Glutamatergic neuron (in vitro differentiated cells): Measurements from ENCODE around the gene RASSF5. TPM values are rescaled to one million over a fixed set of nuclear protein-coding genes. Genes with fewer than 3 reads are reported as not detected.

Source experiments
- DNase-seq: peaks from one replicate; pipeline ENCODE4 v3.0.0; 2022
- H3K27ac Mint-ChIP-seq: one replicate; pipeline ENCODE4 v1.8.0; 2020; ENCODE audit warnings: mild to moderate bottlenecking, mixed read lengths, inconsistent platforms; ENCODE audit not compliant: unreplicated experiment
- H3K27me3 Mint-ChIP-seq: one replicate; pipeline ENCODE4 v1.8.0; 2020; ENCODE audit warnings: mild to moderate bottlenecking, moderate library complexity, mixed read lengths, inconsistent platforms; ENCODE audit not compliant: unreplicated experiment
- H3K36me3 Mint-ChIP-seq: one replicate; pipeline ENCODE4 v1.8.0; 2020; ENCODE audit warnings: mild to moderate bottlenecking, mixed read lengths, inconsistent platforms; ENCODE audit not compliant: unreplicated experiment
- H3K4me1 Mint-ChIP-seq: one replicate; pipeline ENCODE4 v1.8.0; 2020; ENCODE audit warnings: mild to moderate bottlenecking, low read depth, mixed read lengths, inconsistent platforms; ENCODE audit not compliant: unreplicated experiment
- H3K4me3 Mint-ChIP-seq: one replicate; pipeline ENCODE4 v1.8.0; 2020; ENCODE audit warnings: mild to moderate bottlenecking, mixed read lengths, inconsistent platforms; ENCODE audit not compliant: unreplicated experiment
- H3K9me3 Mint-ChIP-seq: one replicate; pipeline ENCODE4 v1.8.0; 2020; ENCODE audit warnings: mild to moderate bottlenecking, moderate library complexity, mixed read lengths, inconsistent platforms; ENCODE audit not compliant: unreplicated experiment
- total RNA-seq: library from RNA; stranded (reverse); fragmentation: NEBNext Ultra II Directional; extraction: Animal tissue kit (Norgen Biotek cat#: 25700); gene quantifications from one replicate; pipeline ENCODE4 v1.2.1, GENCODE V29; 2021; ENCODE audit not compliant: unreplicated experiment
- TF ChIP-seq, protein P1 (sequence below): fragments of 200-600 bp; sonication (generic); IDR thresholded peaks from one replicate; pipeline ENCODE4 v1.5.0; 2021; ENCODE audit not compliant: partially characterized antibody, unreplicated experiment

RASSF5 gene
- total RNA-seq, 1 donor from 2014 or later, result 2.7 TPM

GRCh38 chr1:206463137-206463536 lies 44.2 kb upstream of the RASSF5 start:
- Mint-ChIP-seq H3K4me3 (no peak overlapping the region), H3K27me3 (peaks cover 5% of the 10 kb centered on the region), H3K9me3 (peaks cover under 1% of the 10 kb centered on the region), H3K36me3 (peaks cover 4% of the 10 kb centered on the region), H3K27ac (no peak overlapping the region), H3K4me1 (no peaks in the 10 kb centered on the region)
- TF ChIP-seq, protein P1, sequence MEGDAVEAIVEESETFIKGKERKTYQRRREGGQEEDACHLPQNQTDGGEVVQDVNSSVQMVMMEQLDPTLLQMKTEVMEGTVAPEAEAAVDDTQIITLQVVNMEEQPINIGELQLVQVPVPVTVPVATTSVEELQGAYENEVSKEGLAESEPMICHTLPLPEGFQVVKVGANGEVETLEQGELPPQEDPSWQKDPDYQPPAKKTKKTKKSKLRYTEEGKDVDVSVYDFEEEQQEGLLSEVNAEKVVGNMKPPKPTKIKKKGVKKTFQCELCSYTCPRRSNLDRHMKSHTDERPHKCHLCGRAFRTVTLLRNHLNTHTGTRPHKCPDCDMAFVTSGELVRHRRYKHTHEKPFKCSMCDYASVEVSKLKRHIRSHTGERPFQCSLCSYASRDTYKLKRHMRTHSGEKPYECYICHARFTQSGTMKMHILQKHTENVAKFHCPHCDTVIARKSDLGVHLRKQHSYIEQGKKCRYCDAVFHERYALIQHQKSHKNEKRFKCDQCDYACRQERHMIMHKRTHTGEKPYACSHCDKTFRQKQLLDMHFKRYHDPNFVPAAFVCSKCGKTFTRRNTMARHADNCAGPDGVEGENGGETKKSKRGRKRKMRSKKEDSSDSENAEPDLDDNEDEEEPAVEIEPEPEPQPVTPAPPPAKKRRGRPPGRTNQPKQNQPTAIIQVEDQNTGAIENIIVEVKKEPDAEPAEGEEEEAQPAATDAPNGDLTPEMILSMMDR, result no peak
- no peak for DNase-seq

DNA sequence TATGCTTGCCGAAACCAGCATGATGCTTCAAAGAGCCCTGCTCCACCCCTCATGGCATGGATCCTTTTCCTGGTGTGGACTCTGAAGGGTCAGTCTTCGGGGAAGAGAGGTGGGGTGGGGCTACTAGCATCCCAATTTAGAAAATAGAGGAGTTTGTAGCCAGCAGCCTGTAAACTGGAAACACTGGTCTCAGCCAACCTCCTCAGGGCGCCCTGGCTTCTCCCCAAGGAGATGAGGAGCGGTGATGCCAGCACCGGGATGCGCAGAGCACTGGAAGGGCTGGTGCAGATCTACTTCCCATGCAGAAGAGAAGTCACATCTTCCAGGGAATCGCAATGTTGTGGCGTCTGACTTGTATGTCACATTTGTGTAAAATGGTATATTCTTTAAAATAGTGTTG lies 43.4 kb upstream of the RASSF5 start:
- DNase-seq, result no peak
- Mint-ChIP-seq H3K4me3 (no peak overlapping the region), H3K27me3 (peaks cover 5% of the 10 kb centered on the region), H3K27ac (no peak overlapping the region), H3K4me1 (no peaks in the 10 kb centered on the region), H3K9me3 (peaks cover 2% of the 10 kb centered on the region), H3K36me3 (peaks cover 4% of the 10 kb centered on the region)
- TF ChIP-seq, protein P1, result no peak

DNA sequence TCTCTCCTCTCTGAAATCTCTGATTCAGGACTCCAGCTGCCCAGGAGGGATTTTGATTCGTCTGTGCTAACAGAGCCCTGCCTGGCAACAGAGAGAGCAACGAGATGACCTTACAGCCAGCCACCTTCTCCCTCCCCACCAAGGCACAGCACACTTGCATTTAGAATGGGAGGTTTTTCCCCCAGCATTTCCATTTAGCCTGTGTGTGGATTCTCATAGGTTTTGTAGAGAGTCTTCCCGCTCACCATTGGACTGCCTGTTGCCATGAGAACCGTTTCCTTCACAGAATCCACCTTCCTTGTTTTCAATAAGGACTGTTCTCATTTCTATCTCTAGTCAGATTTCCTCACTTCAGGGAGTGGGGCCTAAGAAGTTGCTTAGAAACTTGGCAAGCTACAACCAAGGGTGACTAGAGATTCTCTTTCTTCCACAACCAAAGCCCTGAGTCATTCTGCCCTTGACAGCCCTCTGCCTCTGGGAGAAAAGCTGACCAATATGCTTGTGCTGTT lies 42.8 kb upstream of the RASSF5 start:
- TF ChIP-seq, protein P1, result no peak
- H3K9me3 Mint-ChIP-seq, result peaks cover 2% of the 10 kb centered on the region
- H3K27me3 Mint-ChIP-seq, result peaks cover 5% of the 10 kb centered on the region
- no peak overlapping the region for H3K27ac Mint-ChIP-seq
- H3K36me3 Mint-ChIP-seq, result peaks cover 4% of the 10 kb centered on the region
- no peak for DNase-seq
- H3K4me1 Mint-ChIP-seq, result no peaks in the 10 kb centered on the region
- no peak overlapping the region for H3K4me3 Mint-ChIP-seq

DNA sequence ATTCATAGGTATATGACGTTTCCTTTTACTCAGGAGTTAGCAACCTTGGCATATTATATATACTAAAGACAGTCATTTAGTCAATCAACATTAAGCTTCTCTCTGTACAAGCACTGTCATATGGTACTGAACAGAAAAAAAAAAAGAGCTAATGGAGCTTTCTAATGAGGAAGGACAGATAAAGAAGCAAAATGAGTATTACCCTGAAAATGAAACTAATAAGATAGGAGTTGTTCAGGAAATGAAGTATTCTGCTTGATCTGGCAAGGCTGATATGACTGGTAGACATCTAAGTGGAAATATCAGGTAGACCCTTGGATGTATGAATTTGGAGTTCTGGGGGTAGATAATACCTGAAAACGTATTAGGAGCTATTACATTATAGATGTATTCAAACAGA lies 41.4 kb upstream of the RASSF5 start:
- TF ChIP-seq, protein P1, result no peak

GRCh38 chr1:206466840-206467649 lies 40.3 kb upstream of the RASSF5 start:
- Mint-ChIP-seq H3K4me3 (no peak overlapping the region), H3K4me1 (no peaks in the 10 kb centered on the region)
- no peak for DNase-seq

More for the DNA sequence above, 41.4 kb upstream of the RASSF5 start:
- H3K27me3 Mint-ChIP-seq, result peaks cover 3% of the 10 kb centered on the region
- H3K4me3 Mint-ChIP-seq, result no peak overlapping the region
- DNase-seq, result no peak
- peaks cover 4% of the 10 kb centered on the region for H3K9me3 Mint-ChIP-seq
- H3K4me1 Mint-ChIP-seq, result no peaks in the 10 kb centered on the region
- peaks cover 4% of the 10 kb centered on the region for H3K36me3 Mint-ChIP-seq
- H3K27ac Mint-ChIP-seq, result no peak overlapping the region

More at GRCh38 chr1:206466840-206467649, 40.3 kb upstream of the RASSF5 start:
- Mint-ChIP-seq H3K27me3 (peaks cover 2% of the 10 kb centered on the region), H3K27ac (no peak overlapping the region), H3K9me3 (peaks cover 4% of the 10 kb centered on the region), H3K36me3 (no peaks in the 10 kb centered on the region)
- TF ChIP-seq, protein P1, result no peak
